GM23248 (cell line): ENCODE measurements around the gene RCOR1.

Experiments used
- EZH2 ChIP-seq: fragments of 200-600 bp; sonication (generic); IDR thresholded peaks from 2 replicates; pipeline ENCODE4 v1.6.1; 2018; ENCODE audit warnings: antibody characterized with exemption, mild to moderate bottlenecking; ENCODE audit not compliant: insufficient read depth, poor library complexity, severe bottlenecking
- EZH2phosphoT487 ChIP-seq: fragments of 200-600 bp; sonication (generic); IDR thresholded peaks from 2 replicates; pipeline ENCODE4 v1.6.1; 2018; ENCODE audit warnings: antibody characterized with exemption, moderate library complexity, mild to moderate bottlenecking, low read depth; ENCODE audit not compliant: insufficient read depth

DNA sequence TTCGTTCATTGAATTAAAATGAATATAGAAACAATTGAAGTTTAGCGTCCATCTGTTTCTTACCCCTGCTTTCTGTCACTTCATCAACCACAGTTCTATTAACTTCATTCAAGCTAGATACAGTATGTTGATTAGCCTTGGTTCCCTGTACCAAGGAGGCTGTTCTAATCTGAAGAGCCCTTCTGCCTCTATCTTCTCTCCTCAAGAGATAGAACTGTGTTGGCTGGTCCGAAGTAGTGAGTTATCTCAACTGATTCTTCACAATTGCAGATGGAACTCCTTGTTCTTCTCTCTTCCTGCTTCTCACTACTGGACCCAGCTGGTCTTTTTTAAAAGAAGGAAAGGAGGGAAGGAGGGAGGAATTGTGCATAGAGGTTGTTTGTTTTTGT lies 102.7 kb downstream of the RCOR1 start:
- no peak for TF ChIP-seq EZH2
- TF ChIP-seq EZH2phosphoT487 = no peak
